Gastroesophageal sphincter (tissue), 4 donors: Measurements from ENCODE around the gene KCNMA1. TPM values are rescaled to one million over a fixed set of nuclear protein-coding genes. Genes with fewer than 3 reads are reported as not detected.

Source experiments
- ATAC-seq: fragments of 150-250 bp; one replicate; pipeline ENCODE4 v1.9.1; 2016; ENCODE audit warnings: mild to moderate bottlenecking, moderate library complexity
- H3K27ac ChIP-seq, 4 donors: fragments of 200-600 bp; sonication (generic) in 3 of 4; 1 replicate in 3 of 4; 2 replicates in 1 of 4; pipeline ENCODE4 v1.5.1; 2016 to 2019
- H3K27me3 ChIP-seq: fragments of 200-600 bp; sonication (generic); one replicate; pipeline ENCODE4 v1.5.1; 2019
- H3K36me3 ChIP-seq, 2 donors: fragments of 200-600 bp; sonication (generic); one replicate each; pipeline ENCODE4 v1.5.1; 2019; ENCODE audit warnings: control low read depth in 1 of 2
- H3K4me1 ChIP-seq, 3 donors: fragments of 200-600 bp; sonication (generic); 1 replicate in 2 of 3; 2 replicates in 1 of 3; pipeline ENCODE4 v1.5.1; 2016 to 2019; ENCODE audit warnings: control low read depth in 2 of 3
- H3K4me3 ChIP-seq, 2 donors: fragments of 200-600 bp; sonication (generic); one replicate each; pipeline ENCODE4 v1.5.1; 2019; ENCODE audit warnings: mild to moderate bottlenecking in 1 of 2, moderate library complexity in 1 of 2
- H3K9me3 ChIP-seq, 3 donors: fragments of 200-600 bp; sonication (generic); one replicate each; pipeline ENCODE4 v1.5.1; 2017 to 2019; ENCODE audit warnings: control low read depth in 2 of 3
- EP300 ChIP-seq: sonication (generic); formaldehyde crosslinking; IDR thresholded peaks from one replicate; pipeline ENCODE4 v1.6.1; 2017; ENCODE audit warnings: antibody characterized with exemption, mild to moderate bottlenecking
- POLR2A ChIP-seq, 2 donors: fragments of 450-650 bp; IDR thresholded peaks; one replicate each; pipeline ENCODE4 v1.6.1; 2017; ENCODE audit warnings: antibody characterized with exemption in 2 of 2, mild to moderate bottlenecking in 2 of 2, moderate library complexity in 1 of 2
- POLR2AphosphoS5 ChIP-seq: sonication (generic); formaldehyde crosslinking; IDR thresholded peaks from one replicate; pipeline ENCODE4 v1.6.1; 2017; ENCODE audit warnings: antibody characterized with exemption
- WGBS, 2 donors: methylation state at CpG; one replicate each; pipeline ENCODE4 v1.1.5; 2018; ENCODE audit warnings: low coverage in 1 of 2; 5-methylcytosine and 5-hydroxymethylcytosine counted together
- total RNA-seq, 4 donors: library from RNA; depleted of rRNA; stranded (reverse); fragments of >200 nt; gene quantifications; one replicate each; pipeline ENCODE4 v1.1.0, GENCODE V29; 2016
- TF ChIP-seq, protein P1 (sequence below), 4 experiments: fragments of 200-600 bp in 2 of 4; fragments of 450-650 bp in 2 of 4; sonication (generic) in 1 of 4; IDR thresholded peaks; one replicate each; pipeline ENCODE4 v1.5.1; 2017 to 2019; ENCODE audit warnings: antibody characterized with exemption in 4 of 4, mild to moderate bottlenecking in 2 of 4, moderate library complexity in 2 of 4

KCNMA1 gene
- total RNA-seq, 4 donors from 2014 or later = 168 to 389 (median 323) TPM

- Histone ChIP-seq H3K27ac (no peak overlapping the region), H3K4me3 (no peak overlapping the region), H3K36me3 (peaks cover 0 to 39% of the 10 kb centered on the region in 2 donors), H3K27me3 (no peaks in the 10 kb centered on the region), H3K9me3 (no peaks in the 10 kb centered on the region), H3K4me1 (no peaks in the 10 kb centered on the region)
- TF ChIP-seq, protein P1, sequence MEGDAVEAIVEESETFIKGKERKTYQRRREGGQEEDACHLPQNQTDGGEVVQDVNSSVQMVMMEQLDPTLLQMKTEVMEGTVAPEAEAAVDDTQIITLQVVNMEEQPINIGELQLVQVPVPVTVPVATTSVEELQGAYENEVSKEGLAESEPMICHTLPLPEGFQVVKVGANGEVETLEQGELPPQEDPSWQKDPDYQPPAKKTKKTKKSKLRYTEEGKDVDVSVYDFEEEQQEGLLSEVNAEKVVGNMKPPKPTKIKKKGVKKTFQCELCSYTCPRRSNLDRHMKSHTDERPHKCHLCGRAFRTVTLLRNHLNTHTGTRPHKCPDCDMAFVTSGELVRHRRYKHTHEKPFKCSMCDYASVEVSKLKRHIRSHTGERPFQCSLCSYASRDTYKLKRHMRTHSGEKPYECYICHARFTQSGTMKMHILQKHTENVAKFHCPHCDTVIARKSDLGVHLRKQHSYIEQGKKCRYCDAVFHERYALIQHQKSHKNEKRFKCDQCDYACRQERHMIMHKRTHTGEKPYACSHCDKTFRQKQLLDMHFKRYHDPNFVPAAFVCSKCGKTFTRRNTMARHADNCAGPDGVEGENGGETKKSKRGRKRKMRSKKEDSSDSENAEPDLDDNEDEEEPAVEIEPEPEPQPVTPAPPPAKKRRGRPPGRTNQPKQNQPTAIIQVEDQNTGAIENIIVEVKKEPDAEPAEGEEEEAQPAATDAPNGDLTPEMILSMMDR (IDR thresholded peaks at IDR 0.05) = no peak
- TF ChIP-seq POLR2A (IDR thresholded peaks at IDR 0.05) (no peak), EP300 (no peak), POLR2AphosphoS5 (no peak)
- no peak for ATAC-seq
- WGBS, 2 donors = 74 to 88% methylated on average over 2 of the region's 2 CpGs
Measured at GRCh38 chr10:76968483-76968882, 669.1 kb downstream of the KCNMA1 start.

- no peaks in the 10 kb centered on the region for H3K9me3 ChIP-seq
- H3K4me1 ChIP-seq = no peaks in the 10 kb centered on the region
- ATAC-seq = no peak
- whole genome bisulfite sequencing, 2 donors = 68 to 74% methylated on average over 2 to 4 of the region's 4 CpGs
- H3K27me3 ChIP-seq = no peaks in the 10 kb centered on the region
- H3K27ac ChIP-seq = no peak overlapping the region
- H3K36me3 ChIP-seq = peaks cover 0 to 58% of the 10 kb centered on the region in 2 donors
- TF ChIP-seq EP300 = no peak
- no peak for TF ChIP-seq POLR2AphosphoS5
- TF ChIP-seq POLR2A (IDR thresholded peaks at IDR 0.05) = no peak
- TF ChIP-seq, protein P1 (IDR thresholded peaks at IDR 0.05) = no peak
- H3K4me3 ChIP-seq = no peak overlapping the region
Measured at GRCh38 chr10:76962851-76963250, 674.8 kb downstream of the KCNMA1 start.

- no peak overlapping the region for H3K4me3 ChIP-seq
- ATAC-seq = no peak
- H3K36me3 ChIP-seq = peaks cover 0 to 57% of the 10 kb centered on the region in 2 donors
- 72 to 93% methylated on average over 5 of the region's 5 CpGs for WGBS, 2 donors
- TF ChIP-seq EP300 (no peak), POLR2A (IDR thresholded peaks at IDR 0.05) (no peak)
- TF ChIP-seq, protein P1 (IDR thresholded peaks at IDR 0.05) = no peak
- no peaks in the 10 kb centered on the region for H3K4me1 ChIP-seq
- H3K9me3 ChIP-seq = no peaks in the 10 kb centered on the region
- no peak overlapping the region for H3K27ac ChIP-seq
- no peaks in the 10 kb centered on the region for H3K27me3 ChIP-seq
Measured at GRCh38 chr10:76961841-76962240, 675.8 kb downstream of the KCNMA1 start.

- Histone ChIP-seq H3K4me3 (no peak overlapping the region), H3K27me3 (no peaks in the 10 kb centered on the region), H3K36me3 (peaks cover 0 to 44% of the 10 kb centered on the region in 2 donors), H3K27ac (no peak overlapping the region), H3K4me1 (no peaks in the 10 kb centered on the region), H3K9me3 (no peaks in the 10 kb centered on the region)
- no peak for ATAC-seq
- TF ChIP-seq POLR2AphosphoS5 = no peak
- TF ChIP-seq, protein P1 (IDR thresholded peaks at IDR 0.05) = no peak
- no peak for TF ChIP-seq EP300
- TF ChIP-seq POLR2A (IDR thresholded peaks at IDR 0.05) = no peak
- WGBS, 2 donors = 89 to 93% methylated on average over 2 of the region's 2 CpGs
Measured at GRCh38 chr10:76959111-76959510, 678.5 kb downstream of the KCNMA1 start.

GRCh38 chr10:76954838-76955237, 682.8 kb downstream of the KCNMA1 start:
- WGBS, 2 donors = 76 to 79% methylated on average over 2 to 3 of the region's 3 CpGs
- Histone ChIP-seq H3K4me1 (no peaks in the 10 kb centered on the region), H3K27ac (no peak overlapping the region), H3K4me3 (no peak overlapping the region), H3K9me3 (no peaks in the 10 kb centered on the region), H3K27me3 (no peaks in the 10 kb centered on the region), H3K36me3 (peaks cover 0 to 37% of the 10 kb centered on the region in 2 donors)
- ATAC-seq = no peak
- TF ChIP-seq, protein P1 (IDR thresholded peaks at IDR 0.05) = no peak
- TF ChIP-seq EP300 (no peak), POLR2AphosphoS5 (no peak), POLR2A (IDR thresholded peaks at IDR 0.05) (no peak)
